ENCODE measurements around the gene PODXL. TPM values are rescaled to one million over a fixed set of nuclear protein-coding genes. Genes with fewer than 3 reads are reported as not detected.
"Not testable (repeated sequence)": the region's sequence is repeated elsewhere in the genome, so short reads cannot be mapped to it uniquely, and the experiment has no call there.

PODXL gene
- total RNA-seq, 1 experiment from 2014 or later, result 32.3 TPM

DNA sequence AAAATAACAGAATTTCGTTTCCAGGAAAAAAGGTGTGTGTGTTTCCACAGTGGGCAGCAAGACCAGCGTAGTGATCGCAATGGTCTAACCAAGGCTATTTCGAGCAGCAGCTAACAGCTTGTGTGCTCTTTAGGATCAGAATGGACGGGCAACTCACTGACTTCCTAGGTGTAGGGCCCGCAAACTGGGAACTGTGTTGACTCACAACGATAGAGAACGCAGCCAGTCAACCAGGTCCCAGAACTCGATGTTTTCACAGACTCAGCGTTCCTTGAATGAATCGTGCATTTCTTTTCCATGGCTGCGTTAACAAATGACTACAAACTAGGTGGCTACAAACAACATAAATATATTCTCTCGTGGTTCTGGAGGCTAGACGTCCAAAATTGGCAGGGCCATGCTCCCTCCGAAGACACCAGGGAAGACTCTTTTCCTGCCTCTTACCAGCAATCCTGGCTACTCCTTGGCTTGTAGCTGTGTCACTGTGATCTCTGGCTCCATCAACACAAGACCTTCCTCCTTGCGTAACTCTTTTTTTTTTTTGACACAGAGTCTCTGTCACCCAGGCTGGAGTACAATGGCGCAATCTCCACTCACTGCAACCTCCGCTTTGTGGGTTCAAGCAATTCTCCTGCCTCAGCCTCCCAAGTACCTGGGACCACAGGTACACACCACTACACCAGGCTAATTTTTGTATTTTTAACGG is 39.1 kb downstream of the PODXL start:
- Histone ChIP-seq H3K4me3 (ENCODE audit: low read depth in 2 of 2, low read length in 2 of 2) (no peak overlapping the region), H3K4me1 (ENCODE audit: control insufficient read depth, insufficient read depth, low read length) (no peaks in the 10 kb centered on the region), H3K27ac (ENCODE audit: low read length) (no peak overlapping the region), H3K27me3 (ENCODE audit: control insufficient read depth, insufficient read depth, low read length) (no peaks in the 10 kb centered on the region), H3K36me3 (ENCODE audit: control insufficient read depth, insufficient read depth, low read length) (no peaks in the 10 kb centered on the region), H3K9me3 (ENCODE audit: control insufficient read depth, insufficient read depth, low read depth, low read length) (no peaks in the 10 kb centered on the region)
- ATAC-seq (no peak), DNase-seq (ENCODE audit: low read depth, low spot score) (no peak)
- ChIA-PET CTCF (no interaction called here), POLR2A (no interaction called here)
- no TSS peak for BruUV-seq (replicated peaks)
- in situ Hi-C loops (cut with HindIII; ENCODE audit: low pct_unique_long_range_greater_than_20kb, low sequenced_read_pairs), result no loop called here
- intact Hi-C loops (cut with micrococcal nuclease; ENCODE audit: unreplicated experiment), result no loop called here
- no peak for TF ChIP-seq CTCF (IDR thresholded peaks at IDR 0.05)

- H3K36me3 ChIP-seq (ENCODE audit: control insufficient read depth, insufficient read depth, low read length); ATAC-seq; intact Hi-C loops (cut with micrococcal nuclease; ENCODE audit: unreplicated experiment); POLR2A ChIA-PET; H3K9me3 ChIP-seq (ENCODE audit: control insufficient read depth, insufficient read depth, low read depth, low read length); H3K27ac ChIP-seq (ENCODE audit: low read length); in situ Hi-C loops (cut with HindIII; ENCODE audit: low pct_unique_long_range_greater_than_20kb, low sequenced_read_pairs); DNase-seq (ENCODE audit: low read depth, low spot score); H3K4me1 ChIP-seq (ENCODE audit: control insufficient read depth, insufficient read depth, low read length); H3K4me3 ChIP-seq (ENCODE audit: low read depth in 2 of 2, low read length in 2 of 2); BruUV-seq (replicated peaks); H3K27me3 ChIP-seq (ENCODE audit: control insufficient read depth, insufficient read depth, low read length): not testable (repeated sequence)
- CTCF ChIA-PET, result interaction anchor here (0.7 kb wide), 1 partner anchor 23 kb away, joined by 4 read pairs; no protein-coding TSS in a partner anchor
Observed at GRCh38 chr7:131515471-131515870, 41.0 kb downstream of the PODXL start.

DNA sequence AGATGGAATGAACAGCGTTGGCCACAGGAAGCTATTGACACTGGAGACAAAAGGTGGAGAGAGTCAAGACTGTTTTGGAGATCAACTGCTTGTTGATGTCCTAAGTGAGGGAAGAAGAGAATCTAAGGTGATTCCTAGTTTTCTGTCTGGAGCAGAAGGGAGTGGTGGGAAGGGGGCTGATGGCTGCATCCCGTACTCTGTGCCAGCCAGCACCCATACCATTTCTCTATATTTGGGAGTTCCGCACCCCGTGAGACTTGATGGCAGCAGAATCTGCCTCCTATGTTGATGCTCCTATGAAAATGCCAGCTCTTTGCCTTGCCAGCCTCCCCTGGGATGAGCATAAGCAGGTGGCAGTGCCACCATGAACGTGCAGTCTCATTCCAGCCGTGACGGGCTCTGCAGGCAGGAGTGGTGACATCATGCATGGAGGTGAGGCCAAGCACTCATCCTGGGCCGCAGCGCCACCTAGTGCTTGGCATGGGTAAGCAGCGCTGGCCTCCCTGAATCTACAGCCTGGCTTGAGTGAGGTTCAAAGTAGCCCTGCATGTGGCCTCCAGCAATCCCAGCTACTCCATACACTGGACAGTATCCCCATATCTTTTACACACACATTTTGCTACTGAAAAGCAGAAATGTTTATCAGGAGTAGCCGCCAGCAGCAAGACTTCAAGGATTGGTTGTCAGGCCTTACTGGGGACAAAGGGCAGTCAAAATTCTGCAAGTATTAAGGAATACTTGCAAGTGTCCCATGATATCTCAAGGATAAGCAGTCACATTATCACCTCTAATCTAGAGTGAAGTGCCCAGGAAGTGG is 43.0 kb downstream of the PODXL start:
- peak; percentile 75 for DNase-seq (ENCODE audit: low read depth, low spot score)
- POLR2A ChIA-PET, result interaction anchor here (0.6 kb wide), 1 partner anchor 323 kb away, joined by 6 read pairs; no protein-coding TSS in a partner anchor
- no peaks in the 10 kb centered on the region for H3K27me3 ChIP-seq (ENCODE audit: control insufficient read depth, insufficient read depth, low read length)
- ATAC-seq, result peak; percentile 98
- no peaks in the 10 kb centered on the region for H3K9me3 ChIP-seq (ENCODE audit: control insufficient read depth, insufficient read depth, low read depth, low read length)
- no peaks in the 10 kb centered on the region for H3K4me1 ChIP-seq (ENCODE audit: control insufficient read depth, insufficient read depth, low read length)
- H3K4me3 ChIP-seq (ENCODE audit: low read depth in 2 of 2, low read length in 2 of 2), result no peak overlapping the region; a peak in 1 of 4 replicates
- TF ChIP-seq POLR2AphosphoS5 (IDR thresholded peaks at IDR 0.05; ENCODE audit: low read depth, low read length), result no peak
- TF ChIP-seq TCF7L2 (IDR thresholded peaks at IDR 0.05; ENCODE audit: low read depth, low read length), result no peak
- peak; percentile 96 for TF ChIP-seq CTCF (IDR thresholded peaks at IDR 0.05)
- TF ChIP-seq SIN3A (IDR thresholded peaks at IDR 0.05; ENCODE audit: borderline replicate concordance, insufficient read depth, low read depth, low read length), result no peak
- TF ChIP-seq, protein P1, sequence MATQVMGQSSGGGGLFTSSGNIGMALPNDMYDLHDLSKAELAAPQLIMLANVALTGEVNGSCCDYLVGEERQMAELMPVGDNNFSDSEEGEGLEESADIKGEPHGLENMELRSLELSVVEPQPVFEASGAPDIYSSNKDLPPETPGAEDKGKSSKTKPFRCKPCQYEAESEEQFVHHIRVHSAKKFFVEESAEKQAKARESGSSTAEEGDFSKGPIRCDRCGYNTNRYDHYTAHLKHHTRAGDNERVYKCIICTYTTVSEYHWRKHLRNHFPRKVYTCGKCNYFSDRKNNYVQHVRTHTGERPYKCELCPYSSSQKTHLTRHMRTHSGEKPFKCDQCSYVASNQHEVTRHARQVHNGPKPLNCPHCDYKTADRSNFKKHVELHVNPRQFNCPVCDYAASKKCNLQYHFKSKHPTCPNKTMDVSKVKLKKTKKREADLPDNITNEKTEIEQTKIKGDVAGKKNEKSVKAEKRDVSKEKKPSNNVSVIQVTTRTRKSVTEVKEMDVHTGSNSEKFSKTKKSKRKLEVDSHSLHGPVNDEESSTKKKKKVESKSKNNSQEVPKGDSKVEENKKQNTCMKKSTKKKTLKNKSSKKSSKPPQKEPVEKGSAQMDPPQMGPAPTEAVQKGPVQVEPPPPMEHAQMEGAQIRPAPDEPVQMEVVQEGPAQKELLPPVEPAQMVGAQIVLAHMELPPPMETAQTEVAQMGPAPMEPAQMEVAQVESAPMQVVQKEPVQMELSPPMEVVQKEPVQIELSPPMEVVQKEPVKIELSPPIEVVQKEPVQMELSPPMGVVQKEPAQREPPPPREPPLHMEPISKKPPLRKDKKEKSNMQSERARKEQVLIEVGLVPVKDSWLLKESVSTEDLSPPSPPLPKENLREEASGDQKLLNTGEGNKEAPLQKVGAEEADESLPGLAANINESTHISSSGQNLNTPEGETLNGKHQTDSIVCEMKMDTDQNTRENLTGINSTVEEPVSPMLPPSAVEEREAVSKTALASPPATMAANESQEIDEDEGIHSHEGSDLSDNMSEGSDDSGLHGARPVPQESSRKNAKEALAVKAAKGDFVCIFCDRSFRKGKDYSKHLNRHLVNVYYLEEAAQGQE (IDR thresholded peaks at IDR 0.05; ENCODE audit: insufficient read depth in 1 of 2, low read depth in 2 of 2, low read length in 1 of 2), result 0 out of 4 replicates have a peak, but pooled peaks of 1 of the 2 experiments have one; percentile 43
- no peaks in the 10 kb centered on the region for H3K36me3 ChIP-seq (ENCODE audit: control insufficient read depth, insufficient read depth, low read length)
- intact Hi-C loops (cut with micrococcal nuclease; ENCODE audit: unreplicated experiment), result no loop called here
- no TSS peak for BruUV-seq (replicated peaks)
- in situ Hi-C loops (cut with HindIII; ENCODE audit: low pct_unique_long_range_greater_than_20kb, low sequenced_read_pairs), result no loop called here
- CTCF ChIA-PET, result interaction anchor here (0.7 to 1.0 kb wide), 3 partner anchors 12 to 1681 kb away, joined by 3 to 6 read pairs (median 4); no protein-coding TSS in a partner anchor
- no peak overlapping the region for H3K27ac ChIP-seq (ENCODE audit: low read length)
